Activated T-cell treated with anti-CD3 and anti-CD28 coated beads, Interleukin-2, amount 50 U/mL, for 1 hour (primary cell): ENCODE data around the gene RABL6.
A peak's percentile ranks its signal among the peaks of the same experiment; 100 is the strongest.
"Not testable (repeated sequence)": the region's sequence is repeated elsewhere in the genome, so short reads cannot be mapped to it uniquely, and the experiment has no call there.

Experiments used
- DNase-seq: peaks from one replicate; pipeline ENCODE4 v3.0.0-alpha.2; 2020

The RABL6 gene

DNA sequence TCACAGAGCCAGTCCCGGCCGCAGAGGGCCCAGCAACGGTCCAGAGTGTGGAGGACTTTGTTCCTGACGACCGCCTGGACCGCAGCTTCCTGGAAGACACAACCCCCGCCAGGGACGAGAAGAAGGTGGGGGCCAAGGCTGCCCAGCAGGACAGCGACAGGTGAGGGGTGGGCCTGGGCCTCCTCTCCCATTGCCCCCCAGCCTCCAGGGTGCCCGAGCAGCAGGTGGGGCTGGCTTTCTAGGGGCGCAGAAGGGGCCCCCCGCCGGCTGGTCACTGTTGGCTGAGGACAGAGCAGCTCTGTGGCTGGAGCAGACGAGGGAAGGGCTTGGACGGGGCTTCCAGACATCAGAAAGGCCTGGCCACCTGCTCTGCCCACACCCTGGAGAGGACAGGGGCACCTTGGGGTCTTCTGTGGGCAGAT, 30.1 kb downstream of the RABL6 start:
- DNase-seq = not testable (repeated sequence)

DNA sequence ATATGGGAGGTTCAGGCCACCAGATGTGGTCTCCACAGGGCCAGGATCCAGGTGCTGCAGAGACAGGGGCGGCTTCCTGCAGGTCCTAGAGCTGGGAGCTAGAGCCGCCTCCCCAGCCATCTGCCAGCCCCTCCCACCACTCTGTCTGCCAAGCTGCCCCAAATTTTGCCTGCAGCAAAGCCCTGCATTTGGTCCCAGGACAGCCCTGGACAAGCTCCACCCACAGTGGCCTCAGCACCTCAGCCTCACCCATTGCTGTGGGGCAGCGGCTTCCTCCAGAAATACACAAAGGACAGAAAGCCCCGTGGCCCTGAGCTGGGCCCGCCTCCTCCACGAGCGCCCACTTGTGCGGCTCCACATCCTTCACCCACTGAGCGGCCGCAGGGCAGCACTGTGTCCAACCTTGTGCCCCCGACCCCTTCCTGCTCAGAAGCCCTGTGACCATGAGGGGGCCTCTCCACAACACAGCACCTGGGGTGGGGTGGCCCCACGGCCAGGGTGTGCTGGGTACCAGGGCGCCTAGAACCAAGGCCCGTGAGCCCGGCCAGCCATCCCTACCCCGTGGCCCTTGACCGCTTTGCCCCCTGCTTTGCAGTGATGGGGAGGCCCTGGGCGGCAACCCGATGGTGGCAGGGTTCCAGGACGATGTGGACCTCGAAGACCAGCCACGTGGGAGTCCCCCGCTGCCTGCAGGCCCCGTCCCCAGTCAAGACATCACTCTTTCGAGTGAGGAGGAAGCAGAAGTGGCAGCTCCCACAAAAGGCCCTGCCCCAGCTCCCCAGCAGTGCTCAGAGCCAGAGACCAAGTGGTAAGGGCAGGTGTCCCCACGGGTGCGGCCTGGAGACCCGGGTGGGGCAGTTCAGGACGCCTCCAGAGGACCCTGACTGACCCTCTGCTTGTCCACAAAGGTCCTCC, 30.8 kb downstream of the RABL6 start:
- DNase-seq = no peak

DNA sequence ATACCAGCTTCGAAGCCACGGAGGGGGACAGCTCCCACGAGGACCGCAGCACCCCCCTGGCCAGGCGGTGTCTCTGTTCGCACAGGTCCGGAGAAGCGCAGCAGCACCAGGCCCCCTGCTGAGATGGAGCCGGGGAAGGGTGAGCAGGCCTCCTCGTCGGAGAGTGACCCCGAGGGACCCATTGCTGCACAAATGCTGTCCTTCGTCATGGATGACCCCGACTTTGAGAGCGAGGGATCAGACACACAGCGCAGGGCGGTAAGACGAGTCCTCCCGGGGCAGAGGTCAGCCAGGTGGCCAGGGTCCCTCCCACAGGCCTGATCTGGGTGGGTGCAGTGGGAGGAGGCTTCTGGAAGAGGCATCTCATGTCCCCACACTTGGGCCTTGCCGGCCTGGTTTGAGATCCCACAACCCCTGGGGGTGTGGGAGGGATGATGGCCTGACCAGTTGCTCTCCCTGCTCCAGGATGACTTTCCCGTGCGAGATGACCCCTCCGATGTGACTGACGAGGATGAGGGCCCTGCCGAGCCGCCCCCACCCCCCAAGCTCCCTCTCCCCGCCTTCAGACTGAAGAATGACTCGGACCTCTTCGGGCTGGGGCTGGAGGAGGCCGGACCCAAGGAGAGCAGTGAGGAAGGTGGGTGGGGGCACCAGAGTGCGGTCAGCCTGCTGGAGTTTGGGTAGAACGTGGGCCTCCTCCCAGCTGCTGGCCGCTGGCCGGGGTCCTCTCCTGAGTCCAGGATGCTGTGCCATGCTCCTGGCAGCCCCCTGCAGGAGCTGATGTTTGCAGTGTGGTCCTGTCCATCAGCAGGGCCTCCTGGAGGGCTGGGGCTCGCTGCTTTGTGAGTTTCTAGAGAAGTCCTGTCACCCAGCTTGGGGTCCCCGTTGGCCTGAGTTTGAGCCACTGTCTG, 31.7 kb downstream of the RABL6 start:
- no peak for DNase-seq

DNA sequence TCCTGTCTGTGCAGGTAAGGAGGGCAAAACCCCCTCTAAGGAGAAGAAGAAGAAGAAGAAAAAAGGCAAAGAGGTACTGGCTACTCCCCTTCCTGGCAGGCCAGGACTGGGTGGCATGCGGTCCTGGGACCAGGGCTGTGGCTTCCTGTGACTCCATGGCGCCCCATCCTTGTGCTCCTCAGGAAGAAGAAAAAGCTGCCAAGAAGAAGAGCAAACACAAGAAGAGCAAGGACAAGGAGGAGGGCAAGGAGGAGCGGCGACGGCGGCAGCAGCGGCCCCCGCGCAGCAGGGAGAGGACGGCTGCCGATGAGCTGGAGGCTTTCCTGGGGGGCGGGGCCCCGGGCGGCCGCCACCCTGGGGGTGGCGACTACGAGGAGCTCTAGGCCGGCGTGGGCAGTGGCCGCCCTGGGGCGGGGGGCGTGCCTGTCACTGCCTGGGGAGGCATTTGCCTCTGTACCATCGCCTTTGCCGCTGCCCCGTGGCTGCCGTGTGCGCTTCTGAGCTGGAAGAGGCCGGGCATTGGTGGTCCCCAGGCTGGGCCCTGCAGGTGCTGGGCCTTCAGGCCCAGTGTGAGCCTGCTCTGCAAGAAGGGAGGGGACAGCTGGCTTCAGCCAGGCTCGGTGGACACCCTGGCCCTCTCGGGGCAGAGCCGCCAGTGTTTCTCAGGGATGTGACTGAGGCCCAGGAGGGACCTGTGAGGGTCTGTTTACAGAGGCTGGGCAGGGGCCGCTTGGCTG, 32.6 kb downstream of the RABL6 start:
- no peak for DNase-seq

DNA sequence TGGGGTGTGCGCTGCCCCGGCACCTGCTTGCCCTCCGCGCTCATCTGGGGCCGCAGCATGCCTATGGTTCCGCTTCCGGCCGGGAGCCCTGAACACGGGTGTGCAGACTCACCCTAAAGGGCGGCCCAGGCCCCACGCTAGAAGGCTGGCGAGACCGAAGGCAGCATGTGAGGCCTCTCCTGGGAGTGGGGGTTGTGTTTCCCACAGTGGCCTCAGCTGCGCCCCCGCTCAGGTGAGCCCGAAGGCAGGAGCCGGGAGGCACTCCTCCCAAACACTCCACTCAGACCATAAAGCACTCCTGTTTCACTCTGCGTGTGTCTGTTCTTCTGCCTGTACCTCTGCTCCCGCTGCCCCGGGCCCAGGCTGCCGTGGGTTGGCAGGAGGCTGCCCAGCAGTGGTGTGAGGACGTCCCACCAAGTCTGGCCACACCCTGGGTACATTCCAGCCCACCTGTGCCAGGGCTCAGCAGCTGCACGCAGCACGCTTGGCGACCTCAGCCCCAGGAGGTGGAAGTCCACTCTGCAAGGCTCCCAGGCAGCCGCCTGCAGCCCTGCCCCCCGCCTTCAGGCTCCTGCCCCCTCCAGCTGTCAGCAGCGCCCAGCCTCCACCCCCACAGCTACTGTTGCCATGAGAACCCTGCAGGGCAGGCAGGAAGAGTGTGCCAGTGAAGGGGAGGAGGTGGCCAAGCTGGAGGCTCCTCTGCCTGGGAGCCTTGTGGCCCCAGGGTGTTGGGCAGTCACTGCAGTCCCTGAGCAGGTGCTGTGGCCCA, 33.3 kb downstream of the RABL6 start:
- DNase-seq = no peak

DNA sequence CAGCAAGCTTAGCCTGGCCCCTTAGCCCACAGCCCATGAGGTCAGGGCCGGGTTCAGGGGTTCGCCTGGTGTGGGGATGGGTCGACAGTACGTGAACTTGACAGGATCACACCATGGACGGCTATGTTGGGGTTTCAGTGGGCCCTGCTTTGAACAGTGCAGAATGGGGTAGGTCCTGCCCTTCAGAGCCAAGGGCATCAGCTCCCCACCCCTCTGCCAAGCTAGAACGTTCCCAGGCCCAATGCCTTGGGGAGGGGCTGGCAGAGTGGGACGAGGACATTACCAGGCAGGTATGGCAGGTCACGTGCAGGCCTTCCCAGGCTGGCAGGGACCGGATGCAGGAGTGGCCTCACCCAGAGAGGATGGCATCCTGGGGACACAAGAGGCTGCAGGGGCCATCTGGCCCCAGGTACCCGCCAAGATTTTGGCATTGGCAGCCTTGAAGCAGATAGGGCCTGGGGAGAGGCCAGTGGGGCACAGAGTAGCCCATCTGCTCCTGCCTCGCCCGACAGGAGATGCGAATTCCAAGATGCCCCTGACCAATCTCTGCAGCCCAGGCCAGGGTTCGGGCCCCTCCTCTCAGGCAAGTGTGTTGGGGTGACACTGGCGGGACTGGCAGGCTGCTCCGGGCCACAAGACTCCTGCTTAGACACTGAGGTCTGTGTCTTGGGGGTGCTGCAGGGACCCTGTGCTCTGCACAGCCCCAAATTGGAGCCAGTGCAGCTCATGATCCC, 34.1 kb downstream of the RABL6 start:
- DNase-seq = not testable (repeated sequence)

DNA sequence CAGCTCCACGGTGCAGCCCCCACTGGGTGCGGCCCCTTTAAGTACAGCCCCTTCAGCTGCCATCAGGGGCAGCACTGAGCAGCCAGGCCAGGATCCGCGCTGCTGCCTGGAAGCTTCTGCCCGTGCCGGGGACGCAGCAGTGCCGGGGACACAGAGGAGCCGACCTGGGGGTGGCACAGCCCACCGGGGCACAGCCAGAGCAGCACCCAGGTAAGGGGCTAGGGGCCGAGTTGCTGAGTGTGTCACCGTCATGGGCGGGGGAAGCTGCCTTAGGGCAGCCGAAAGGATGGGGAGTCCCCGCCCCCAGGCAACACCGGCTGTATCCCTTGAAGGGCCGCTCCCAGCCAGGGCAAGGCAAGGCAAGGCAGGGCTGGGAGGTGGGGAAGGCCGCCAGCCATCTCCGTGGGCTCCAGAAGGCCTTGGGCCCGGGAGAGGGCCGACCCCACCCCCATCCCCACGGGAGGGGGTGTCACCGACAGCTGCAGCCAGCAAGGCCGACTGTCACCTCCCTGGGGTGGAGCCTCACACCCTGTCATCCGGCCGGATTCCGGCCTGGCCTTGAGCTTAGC, 34.7 kb downstream of the RABL6 start, which contains the start of gene AJM1:
AJM1 (plus strand) TSS at position 99 of the 569 bp plus-strand sequence. CDS start 1,937 bp downstream, outside the sequence.
- peak; percentile 86 for DNase-seq

DNA sequence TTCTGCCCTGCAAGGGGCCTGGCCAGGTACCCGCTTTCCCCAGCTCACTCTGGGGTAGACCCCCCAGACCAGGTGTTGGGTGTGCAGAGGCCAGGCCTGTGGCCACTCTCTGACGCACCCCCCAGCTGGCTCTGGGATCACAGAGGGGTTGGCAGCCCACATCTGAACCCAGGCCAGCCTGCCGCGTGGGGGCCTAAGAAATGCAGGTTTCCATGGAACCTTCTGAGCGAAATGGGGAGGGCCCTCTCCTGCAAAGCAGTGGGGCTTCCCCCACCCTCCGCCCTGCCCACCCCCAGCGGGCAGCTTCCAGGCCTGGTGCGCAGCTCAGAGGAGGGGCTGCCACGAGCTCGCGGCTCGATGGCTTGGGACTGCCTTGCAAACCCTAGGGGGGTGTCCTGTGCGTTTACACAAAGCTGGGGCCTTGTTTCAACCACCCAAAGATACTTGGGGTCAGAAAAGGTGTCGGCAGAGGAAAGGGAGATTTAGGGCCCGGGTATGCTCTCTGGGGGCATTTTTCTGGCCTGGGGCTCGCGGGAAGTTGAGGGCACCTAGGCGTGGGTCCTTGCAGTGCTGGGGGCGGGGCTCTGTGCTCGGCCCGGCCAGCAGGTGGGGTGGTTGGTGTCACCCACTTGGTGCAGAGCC, 35.5 kb downstream of the RABL6 start:
- not testable (repeated sequence) for DNase-seq

DNA sequence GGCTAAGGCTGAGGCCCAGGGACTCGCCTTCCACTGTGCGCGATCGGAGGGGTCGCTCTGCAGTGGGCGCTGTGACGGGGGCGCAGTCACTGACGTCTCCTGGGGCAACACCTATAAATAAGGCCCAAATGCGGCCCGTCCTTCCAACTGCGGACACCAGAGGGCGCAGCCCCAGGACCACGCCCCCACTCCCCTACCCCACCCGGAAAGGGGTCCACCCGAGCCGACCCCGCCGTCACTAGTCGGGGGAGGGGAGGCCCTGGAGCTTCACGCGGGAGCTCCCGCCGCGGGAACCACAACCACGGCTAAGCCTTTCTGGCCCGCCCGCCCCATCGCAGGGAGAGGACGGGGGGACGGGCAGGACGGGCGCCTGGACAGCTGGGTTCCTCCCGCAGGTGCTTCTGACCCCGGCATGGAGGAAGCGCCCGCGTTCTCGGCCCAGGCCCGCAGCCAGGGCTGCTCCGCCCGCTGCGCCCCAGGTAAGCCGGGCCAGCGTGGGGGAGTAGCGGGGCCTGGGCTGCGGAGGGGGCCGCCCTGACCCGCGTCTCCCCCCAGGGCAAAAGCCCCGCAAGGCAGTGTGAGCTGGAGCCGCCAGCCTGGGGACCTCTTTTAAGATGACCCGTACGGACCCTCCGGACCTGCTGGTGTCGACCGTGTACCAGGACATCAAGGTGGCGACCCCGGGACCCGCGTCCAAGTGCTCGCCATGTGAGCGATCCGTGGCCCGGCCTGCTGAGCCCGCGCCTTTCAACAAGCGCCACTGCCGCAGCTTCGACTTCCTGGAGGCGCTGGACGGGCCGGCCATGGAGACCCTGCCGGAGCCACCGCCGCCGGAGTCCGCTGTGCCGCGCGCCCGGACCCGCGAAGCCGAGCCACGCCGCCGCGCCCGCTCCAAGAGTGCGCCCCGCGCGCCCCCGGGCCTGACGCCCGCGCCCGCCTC, 36.3 kb downstream of the RABL6 start:
- DNase-seq = peak; percentile 74

DNA sequence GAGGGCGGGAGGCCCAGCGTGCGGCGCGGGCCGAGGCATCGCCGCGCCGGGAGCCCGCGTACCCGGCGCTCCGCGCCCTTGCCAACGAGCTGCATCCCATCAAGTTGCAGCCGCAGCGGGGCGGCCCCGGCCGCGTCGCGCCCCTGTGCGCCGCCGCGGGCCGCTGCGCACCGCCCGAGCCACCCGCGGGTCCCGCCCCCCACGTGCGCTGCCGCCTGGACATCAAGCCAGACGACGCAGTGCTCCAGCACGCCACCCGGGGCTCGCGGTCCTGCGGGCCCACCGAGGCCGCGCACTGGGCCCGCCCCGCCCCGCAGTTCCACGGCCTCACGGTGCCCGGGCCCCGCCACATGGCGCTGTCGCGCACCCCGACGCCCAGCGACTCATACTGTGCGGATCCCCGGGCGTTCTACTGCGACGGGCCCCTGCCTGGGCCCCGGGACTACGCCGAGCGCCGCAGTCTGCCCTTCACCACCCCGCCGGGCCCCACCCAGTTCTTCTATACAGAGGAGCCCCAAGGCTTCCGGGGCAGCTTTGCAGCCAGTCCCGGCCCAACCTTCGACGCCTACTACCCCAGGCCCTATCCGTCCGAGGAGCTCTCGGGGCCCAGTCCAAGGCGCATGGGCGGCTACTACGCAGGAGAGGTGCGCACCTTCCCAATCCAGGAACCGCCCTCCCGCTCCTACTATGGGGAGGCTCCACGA, 37.2 kb downstream of the RABL6 start:
- DNase-seq = peak; percentile 42

DNA sequence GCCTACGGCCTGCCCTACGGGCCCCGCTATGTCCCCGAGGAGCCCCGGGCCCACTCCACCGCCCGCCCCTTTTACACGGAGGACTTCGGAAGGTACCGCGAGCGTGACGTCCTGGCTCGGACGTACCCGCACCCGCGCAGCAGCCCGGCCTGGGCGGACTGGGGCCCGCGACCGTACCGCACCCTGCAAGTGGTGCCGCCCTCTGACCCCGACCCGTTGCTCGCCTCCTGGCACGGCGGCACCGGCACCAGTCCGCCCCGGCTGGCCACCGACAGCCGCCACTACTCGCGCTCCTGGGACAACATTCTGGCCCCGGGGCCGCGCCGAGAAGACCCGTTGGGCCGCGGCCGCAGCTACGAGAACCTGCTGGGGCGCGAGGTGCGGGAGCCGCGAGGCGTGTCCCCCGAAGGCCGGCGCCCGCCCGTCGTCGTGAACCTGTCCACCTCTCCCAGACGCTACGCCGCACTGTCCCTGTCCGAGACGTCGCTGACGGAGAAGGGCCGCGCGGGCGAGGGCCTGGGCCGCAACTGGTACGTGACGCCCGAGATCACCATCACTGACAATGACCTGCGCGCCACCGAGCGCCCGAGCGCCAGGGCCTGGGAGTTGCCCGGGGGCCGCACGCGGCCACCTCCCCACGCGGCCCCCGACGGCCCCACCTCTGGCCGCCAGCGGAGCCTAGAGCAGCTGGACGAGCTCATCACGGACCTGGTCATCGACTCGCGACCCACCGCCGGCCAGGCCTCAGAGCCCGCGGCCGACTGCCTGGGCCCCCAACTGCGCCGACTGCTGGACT, 37.9 kb downstream of the RABL6 start:
- no peak for DNase-seq

DNA sequence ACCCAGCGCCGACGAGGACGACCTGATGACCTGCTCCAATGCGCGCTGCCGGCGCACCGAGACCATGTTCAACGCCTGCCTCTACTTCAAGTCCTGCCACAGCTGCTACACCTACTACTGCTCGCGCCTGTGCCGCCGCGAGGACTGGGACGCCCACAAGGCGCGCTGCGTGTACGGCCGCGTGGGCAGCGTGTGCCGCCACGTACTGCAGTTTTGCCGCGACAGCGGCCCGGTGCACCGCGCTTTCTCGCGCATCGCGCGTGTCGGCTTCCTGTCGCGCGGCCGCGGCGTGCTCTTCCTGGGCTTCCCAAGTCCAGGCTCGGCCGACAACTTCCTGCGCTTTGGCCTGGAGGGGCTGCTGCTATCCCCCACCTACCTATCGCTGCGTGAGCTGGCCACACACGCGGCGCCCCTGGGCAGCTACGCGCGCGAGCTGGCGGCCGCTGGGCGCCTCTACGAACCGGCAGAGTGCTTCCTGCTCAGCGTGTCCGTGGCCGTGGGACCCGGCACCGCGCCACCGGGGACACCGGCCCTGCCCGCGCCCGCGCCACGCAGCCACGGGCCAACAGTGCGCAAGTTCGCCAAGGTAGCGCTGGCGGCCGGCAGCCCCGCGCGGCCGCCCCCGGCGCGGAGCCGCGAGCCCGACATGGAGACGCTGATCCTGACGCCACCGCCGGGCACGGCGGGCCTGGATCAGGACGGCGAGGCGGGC, 38.8 kb downstream of the RABL6 start:
- no peak for DNase-seq

DNA sequence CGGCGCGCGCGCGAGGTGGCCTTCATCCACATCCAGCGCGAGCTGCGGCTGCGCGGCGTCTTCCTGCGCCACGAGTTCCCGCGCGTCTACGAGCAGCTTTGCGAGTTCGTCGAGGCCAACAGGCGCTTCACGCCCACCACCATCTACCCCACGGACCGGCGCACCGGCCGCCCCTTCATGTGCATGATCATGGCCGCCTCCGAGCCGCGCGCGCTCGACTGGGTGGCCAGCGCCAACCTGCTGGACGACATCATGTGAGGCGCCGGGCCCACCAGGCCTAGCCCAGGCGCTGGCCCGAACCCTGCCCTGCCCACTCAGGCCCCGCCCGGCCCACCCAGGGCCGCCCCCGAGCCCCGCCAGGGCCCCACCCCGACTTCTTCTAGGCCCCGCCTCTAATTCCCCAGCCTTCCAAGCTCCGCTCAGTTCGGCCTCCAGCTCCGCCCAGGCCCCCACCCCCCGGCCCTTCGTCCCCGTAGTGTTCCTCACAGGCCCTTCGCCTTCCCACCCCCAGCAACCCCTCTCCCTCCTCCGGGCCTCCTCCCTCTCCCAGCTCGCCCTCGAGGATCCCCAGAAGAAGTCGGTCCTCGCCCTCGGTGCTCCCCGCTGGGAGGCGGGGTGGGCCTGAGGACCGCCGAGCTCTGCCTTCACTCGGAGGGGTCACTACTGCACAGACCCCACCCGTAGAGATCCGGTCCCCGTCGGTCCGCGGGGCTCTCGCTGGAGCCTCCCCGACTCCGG, 39.5 kb downstream of the RABL6 start:
- DNase-seq = no peak

DNA sequence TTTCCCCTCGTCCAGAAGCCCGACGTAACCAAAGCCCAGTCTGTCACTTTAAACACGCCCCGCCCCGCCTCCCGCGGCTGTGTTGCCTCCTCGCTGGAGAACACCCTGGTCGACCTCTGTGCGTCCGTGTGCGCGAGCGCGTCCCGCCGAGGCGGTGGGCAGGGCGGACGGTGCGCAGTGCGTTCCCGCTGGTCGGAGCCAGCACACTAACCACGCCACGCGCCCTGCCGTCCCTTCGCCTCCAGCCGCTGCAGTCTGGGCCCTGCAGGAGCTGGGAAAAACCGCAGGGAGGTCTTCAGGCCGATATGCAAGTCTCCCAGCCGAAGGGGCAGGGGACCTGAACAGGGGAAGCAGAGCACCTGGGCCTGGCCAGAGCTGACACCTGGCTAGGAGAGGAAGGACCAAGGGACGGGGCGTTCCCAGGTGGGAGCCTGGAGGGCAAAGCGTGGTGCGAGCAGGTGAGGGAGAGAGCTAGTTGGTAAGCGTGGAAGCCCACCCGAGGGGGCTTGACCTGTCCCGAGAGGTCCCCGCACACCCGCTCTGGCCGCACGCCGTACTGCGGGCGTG, 40.2 kb downstream of the RABL6 start:
- peak; percentile 69 for DNase-seq

DNA sequence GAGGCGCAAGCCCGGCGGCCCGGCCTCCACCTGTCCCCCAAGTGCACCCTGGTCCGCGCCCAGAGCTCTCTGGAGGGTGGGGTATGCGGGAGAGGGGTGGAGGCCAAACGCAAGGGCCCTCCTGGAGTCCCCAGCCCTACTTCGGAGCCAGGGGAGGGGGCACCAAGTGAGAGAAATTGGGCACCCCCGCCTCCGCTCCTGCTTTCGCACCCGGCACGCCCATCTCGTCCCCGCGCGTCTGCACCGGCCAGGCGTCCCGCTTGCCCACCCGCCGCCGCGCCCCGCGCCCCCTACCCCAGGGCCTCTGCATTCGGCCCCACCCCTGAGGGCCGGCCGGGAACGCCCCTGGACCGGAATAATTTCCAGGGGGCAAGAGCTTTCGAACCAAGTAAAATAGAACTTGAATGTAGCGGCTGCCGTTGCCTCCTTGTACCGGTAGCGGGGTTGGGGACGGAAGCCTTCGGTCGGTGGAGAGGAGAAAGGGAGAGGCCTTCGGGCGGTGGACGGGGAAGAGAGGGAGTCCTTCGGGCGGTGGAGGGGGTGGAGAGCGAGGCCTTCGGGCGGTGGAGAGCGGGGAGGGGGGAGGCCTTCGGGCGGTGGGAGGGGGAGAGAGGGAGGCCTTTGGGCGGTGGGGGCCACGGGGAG, 40.8 kb downstream of the RABL6 start:
- no peak for DNase-seq
